A549 (cell line): ENCODE results near the gene ELOVL6. TPM values are rescaled to one million over a fixed set of nuclear protein-coding genes. Genes with fewer than 3 reads are reported as not detected.

ENCODE experiments used
- ATAC-seq, 2 experiments: fragments of 200-7000 bp in 1 of 2; fragments of >200 bp in 1 of 2; cut with Nextera tagmentation in 1 of 2; cut with Tn5 transposase in 1 of 2; 3 replicates each; pipeline versions ENCODE4 v1.8.0 to v1.9.1; 2018 to 2020; ENCODE audit warnings: mild to moderate bottlenecking in 1 of 2, moderate library complexity in 1 of 2
- CTCF ChIA-PET: fragments of 300-600 bp; sonication (Branson Sonifier 250); formaldehyde crosslinking; extraction: SDS; loops from one replicate; lab custom pipeline; 2021; ENCODE audit warnings: antibody characterized with exemption, inconsistent platforms; lab: Yijun Ruan, JAX
- POLR2A ChIA-PET: fragments of 350-600 bp; formaldehyde crosslinking; extraction: SDS; loops from one replicate; lab custom pipeline; 2021; ENCODE audit warnings: antibody characterized with exemption, inconsistent platforms; lab: Yijun Ruan, JAX
- DNase-seq, 2 experiments: peaks; one replicate each; pipeline versions ENCODE4 v3.0.0 to v3.0.0-alpha.2; 2011 to 2016; ENCODE audit warnings: low read depth in 1 of 2, low spot score in 1 of 2
- FAIRE-seq: peaks from 2 replicates; lab custom pipeline; 2011; peaks lifted over from hg19 to GRCh38; lab: Jason Lieb, UNC
- H3K27ac ChIP-seq, 2 experiments: fragments of >200 bp; sonication (Bioruptor Twin); formaldehyde crosslinking; 3 replicates each; pipeline ENCODE4 v1.5.1; 2016 to 2017
- H3K4me1 ChIP-seq: fragments of >200 bp; sonication (Bioruptor Twin); formaldehyde crosslinking; 3 replicates; pipeline ENCODE4 v1.6.1; 2016
- H3K4me2 ChIP-seq: fragments of >200 bp; sonication (Bioruptor Twin); formaldehyde crosslinking; 3 replicates; pipeline ENCODE4 v1.6.1; 2016
- H3K4me3 ChIP-seq: fragments of >200 bp; sonication (Bioruptor Twin); formaldehyde crosslinking; 3 replicates; pipeline ENCODE4 v1.5.1; 2016
- H3K9me3 ChIP-seq: fragments of >200 bp; sonication (Bioruptor Twin); formaldehyde crosslinking; 3 replicates; pipeline ENCODE4 v1.6.1; 2016
- CBX2 ChIP-seq: fragments of 200-600 bp; sonication (generic); IDR thresholded peaks from 2 replicates; pipeline ENCODE4 v1.6.1; 2016; ENCODE audit warnings: low read depth, mild to moderate bottlenecking, borderline replicate concordance
- CBX8 ChIP-seq: fragments of 200-600 bp; sonication (generic); IDR thresholded peaks from 2 replicates; pipeline ENCODE4 v1.6.1; 2016
- CHD2 ChIP-seq: fragments of 150-350 bp; IDR thresholded peaks from 2 replicates; pipeline ENCODE4 v1.6.1; 2014; ENCODE audit warnings: low read length; ENCODE audit not compliant: partially characterized antibody
- CHD4 ChIP-seq: fragments of 200-600 bp; sonication (generic); IDR thresholded peaks from 2 replicates; pipeline ENCODE4 v1.6.1; 2016; ENCODE audit warnings: antibody characterized with exemption, mild to moderate bottlenecking, borderline replicate concordance
- E2F6 ChIP-seq: IDR thresholded peaks from 2 replicates; pipeline ENCODE4 v1.6.1; 2012; ENCODE audit warnings: low read depth, borderline replicate concordance
- FOSL2 ChIP-seq, 2 experiments: fragments of 450-650 bp in 1 of 2; fragments of >200 bp in 1 of 2; sonication (Bioruptor Twin) in 1 of 2; formaldehyde crosslinking; IDR thresholded peaks; 2 replicates each; pipeline versions ENCODE4 v1.5.0 to v1.6.1; 2016 to 2020; ENCODE audit warnings: mild to moderate bottlenecking in 1 of 2, moderate library complexity in 1 of 2
- FOXS1 ChIP-seq: fragments of 250-450 bp; sonication (Bioruptor Pico); IDR thresholded peaks from 2 replicates; pipeline ENCODE4 v1.5.0; 2020; ENCODE audit warnings: mild to moderate bottlenecking, moderate library complexity
- HOXA7 ChIP-seq: fragments of 250-450 bp; sonication (Bioruptor Pico); IDR thresholded peaks from 2 replicates; pipeline ENCODE4 v1.5.0; 2020; ENCODE audit warnings: mild to moderate bottlenecking, moderate library complexity
- JUN ChIP-seq, 2 experiments: fragments of >200 bp; sonication (Bioruptor Twin); formaldehyde crosslinking; IDR thresholded peaks; 2 replicates in 1 of 2; 3 replicates in 1 of 2; pipeline ENCODE4 v1.6.1; 2016 to 2017
- JUNB ChIP-seq: fragments of >200 bp; sonication (Bioruptor Twin); formaldehyde crosslinking; IDR thresholded peaks from 2 replicates; pipeline ENCODE4 v1.6.1; 2016
- KDM1A ChIP-seq: fragments of 200-600 bp; sonication (generic); IDR thresholded peaks from 2 replicates; pipeline ENCODE4 v1.6.1; 2016; ENCODE audit warnings: low read depth, mild to moderate bottlenecking
- KDM5A ChIP-seq: fragments of 200-600 bp; sonication (generic); IDR thresholded peaks from 2 replicates; pipeline ENCODE4 v1.6.1; 2016; ENCODE audit warnings: antibody characterized with exemption, mild to moderate bottlenecking
- MYC ChIP-seq: IDR thresholded peaks from 2 replicates; pipeline ENCODE4 v1.6.1; 2012; ENCODE audit warnings: mild to moderate bottlenecking, inconsistent platforms, low read length, improper control_type of control experiment, borderline replicate concordance
- NFE2L2 ChIP-seq: fragments of 150-350 bp; conservative IDR thresholded peaks from 2 replicates; pipeline ENCODE4 v1.6.1; 2014; ENCODE audit warnings: low read length
- PBX3 ChIP-seq: IDR thresholded peaks from 2 replicates; pipeline ENCODE4 v1.6.1; 2012
- RAD21 ChIP-seq, 2 experiments: fragments of >200 bp in 1 of 2; sonication (Bioruptor Twin) in 1 of 2; formaldehyde crosslinking in 1 of 2; IDR thresholded peaks in 1 of 2; conservative IDR thresholded peaks in 1 of 2; 2 replicates in 1 of 2; 3 replicates in 1 of 2; pipeline ENCODE4 v1.6.1; 2012 to 2018; ENCODE audit warnings: inconsistent platforms in 1 of 2
- RNF2 ChIP-seq: fragments of 200-600 bp; sonication (generic); IDR thresholded peaks from 2 replicates; pipeline ENCODE4 v1.6.1; 2016; ENCODE audit warnings: low read depth, mild to moderate bottlenecking, antibody characterized with exemption, moderate library complexity, borderline replicate concordance
- SMC3 ChIP-seq: fragments of >200 bp; sonication (Bioruptor Twin); formaldehyde crosslinking; IDR thresholded peaks from 3 replicates; pipeline ENCODE4 v1.6.1; 2018; ENCODE audit warnings: inconsistent platforms
- TP53 ChIP-seq: fragments of 250-450 bp; sonication (Bioruptor Pico); IDR thresholded peaks from 2 replicates; pipeline ENCODE4 v1.5.0; 2021; ENCODE audit warnings: mild to moderate bottlenecking, moderate library complexity
- WGBS: methylation state at CpG from one replicate; pipeline ENCODE4 v1.1.6; 2017; ENCODE audit errors: missing lambda C conversion rate; 5-methylcytosine and 5-hydroxymethylcytosine counted together
- polyA plus RNA-seq, 4 experiments: library from polyadenylated mRNA; depleted of rRNA in 3 of 4; stranded (reverse); fragments of >200 nt; fragmentation: RNase III in 1 of 4; extraction: RNeasy Plus Mini Kit Qiagen cat#74134 plus additional on column Dnase treatment in 1 of 4; gene quantifications; 2 replicates in 3 of 4; 3 replicates in 1 of 4; pipeline ENCODE4 v1.2.3, GENCODE V29; 2011 to 2017
- TF ChIP-seq, protein P1 (sequence below): IDR thresholded peaks from 2 replicates; pipeline ENCODE4 v1.6.1; 2012
- TF ChIP-seq, protein P2 (sequence below): fragments of >200 bp; sonication (Bioruptor Twin); formaldehyde crosslinking; IDR thresholded peaks from 3 replicates; pipeline ENCODE4 v1.5.1; 2016

The ELOVL6 gene
- polyA plus RNA-seq, 2 of the 4 experiments (the other 2 are of a cell fraction), result 22.0 to 26.8 TPM

DNA sequence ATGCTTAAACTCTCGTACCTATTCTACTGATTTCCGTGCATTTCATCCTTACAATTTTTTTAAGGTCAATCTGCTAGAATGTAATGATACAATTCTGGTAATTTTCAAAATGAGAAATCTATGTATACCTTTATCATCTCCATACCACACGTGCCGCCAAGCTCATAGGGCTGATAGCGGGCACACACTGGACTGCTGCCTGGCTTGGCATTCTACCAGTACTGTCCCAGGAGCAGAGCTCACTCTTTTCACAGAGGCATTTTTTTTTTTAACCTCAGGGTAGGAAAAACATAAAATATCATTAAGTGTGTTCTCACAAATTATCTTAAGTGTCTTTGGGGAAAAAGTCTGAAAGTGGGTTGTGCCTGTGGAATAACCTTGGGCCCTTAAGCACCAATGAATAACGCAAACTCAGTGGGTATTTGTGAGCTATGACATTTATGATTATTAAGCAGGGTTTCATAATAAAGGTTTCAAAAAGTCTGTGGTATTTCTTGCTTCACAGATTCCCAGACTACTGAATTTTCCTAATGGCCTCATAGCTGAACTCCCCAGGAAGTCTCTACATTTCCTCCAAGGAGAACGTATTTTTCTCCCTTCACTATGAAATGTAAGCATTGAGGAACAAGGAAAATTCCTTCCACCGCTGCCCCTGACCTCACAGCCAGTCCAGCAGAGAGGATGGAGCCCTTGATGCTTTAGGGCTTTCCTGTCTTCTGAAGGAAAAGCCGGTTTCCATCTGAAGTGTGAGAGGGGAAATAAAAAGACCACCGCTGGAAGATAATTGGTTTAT is 125.2 kb downstream of the ELOVL6 start:
- 83% methylated on average over 10 of the region's 10 CpGs for WGBS
- CTCF ChIA-PET, result no interaction called here
- TF ChIP-seq CBX8, result no peak
- no peak for TF ChIP-seq E2F6
- TF ChIP-seq PBX3, result no peak
- TF ChIP-seq, protein P1, sequence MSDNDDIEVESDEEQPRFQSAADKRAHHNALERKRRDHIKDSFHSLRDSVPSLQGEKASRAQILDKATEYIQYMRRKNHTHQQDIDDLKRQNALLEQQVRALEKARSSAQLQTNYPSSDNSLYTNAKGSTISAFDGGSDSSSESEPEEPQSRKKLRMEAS, result no peak
- no peak for TF ChIP-seq RNF2
- TF ChIP-seq FOXS1 (CRISPR knock-in tag), result no peak
- TF ChIP-seq HOXA7 (CRISPR knock-in tag), result no peak
- TF ChIP-seq, all 56 proteins: peak for 0

GRCh38 chr4:110071466-110071865 is 126.9 kb downstream of the ELOVL6 start:
- ChIA-PET POLR2A (no interaction called here), CTCF (interaction anchor here (0.9 kb wide), 1 partner anchor 22 kb away, joined by 4 read pairs; no protein-coding TSS in a partner anchor)
- DNase-seq, result no peak
- no peak for TF ChIP-seq CHD4
- no peak for TF ChIP-seq RAD21 (conservative IDR thresholded peaks at IDR 0.05 in 1 of 2, IDR thresholded peaks at IDR 0.05 in 1 of 2)
- no peak for TF ChIP-seq TP53 (CRISPR knock-in tag)
- no peak for TF ChIP-seq MYC
- TF ChIP-seq JUN (IDR thresholded peaks at IDR 0.05), result no peak
- no peak for TF ChIP-seq FOSL2 (IDR thresholded peaks at IDR 0.05)
- TF ChIP-seq FOSL2 (CRISPR knock-in tag; IDR thresholded peaks at IDR 0.05), result no peak
- TF ChIP-seq NFE2L2, result no peak
- no peak for TF ChIP-seq KDM5A
- TF ChIP-seq KDM1A, result no peak
- no peak for TF ChIP-seq JUNB
- TF ChIP-seq, protein P2, sequence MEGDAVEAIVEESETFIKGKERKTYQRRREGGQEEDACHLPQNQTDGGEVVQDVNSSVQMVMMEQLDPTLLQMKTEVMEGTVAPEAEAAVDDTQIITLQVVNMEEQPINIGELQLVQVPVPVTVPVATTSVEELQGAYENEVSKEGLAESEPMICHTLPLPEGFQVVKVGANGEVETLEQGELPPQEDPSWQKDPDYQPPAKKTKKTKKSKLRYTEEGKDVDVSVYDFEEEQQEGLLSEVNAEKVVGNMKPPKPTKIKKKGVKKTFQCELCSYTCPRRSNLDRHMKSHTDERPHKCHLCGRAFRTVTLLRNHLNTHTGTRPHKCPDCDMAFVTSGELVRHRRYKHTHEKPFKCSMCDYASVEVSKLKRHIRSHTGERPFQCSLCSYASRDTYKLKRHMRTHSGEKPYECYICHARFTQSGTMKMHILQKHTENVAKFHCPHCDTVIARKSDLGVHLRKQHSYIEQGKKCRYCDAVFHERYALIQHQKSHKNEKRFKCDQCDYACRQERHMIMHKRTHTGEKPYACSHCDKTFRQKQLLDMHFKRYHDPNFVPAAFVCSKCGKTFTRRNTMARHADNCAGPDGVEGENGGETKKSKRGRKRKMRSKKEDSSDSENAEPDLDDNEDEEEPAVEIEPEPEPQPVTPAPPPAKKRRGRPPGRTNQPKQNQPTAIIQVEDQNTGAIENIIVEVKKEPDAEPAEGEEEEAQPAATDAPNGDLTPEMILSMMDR, result no peak
- TF ChIP-seq SMC3, result no peak
- no peak for TF ChIP-seq CHD2
- TF ChIP-seq CBX2, result no peak
- no peak for TF ChIP-seq RNF2
- no peak for FAIRE-seq
- ATAC-seq, result no peak
- Histone ChIP-seq H3K27ac (no peak overlapping the region), H3K9me3 (no peaks in the 10 kb centered on the region), H3K4me3 (no peak overlapping the region), H3K4me1 (no peaks in the 10 kb centered on the region), H3K4me2 (no peak overlapping the region)
- 77% methylated on average over 6 of the region's 6 CpGs for WGBS

More for the DNA sequence above, 125.2 kb downstream of the ELOVL6 start:
- Histone ChIP-seq H3K4me1 (no peaks in the 10 kb centered on the region), H3K9me3 (no peaks in the 10 kb centered on the region), H3K4me2 (no peak overlapping the region), H3K4me3 (no peak overlapping the region), H3K27ac (no peak overlapping the region)
- POLR2A ChIA-PET, result no interaction called here
- FAIRE-seq (no peak), ATAC-seq (no peak), DNase-seq (no peak)
